Thymus (tissue), 11 donors: ENCODE data around the gene SLC25A21. TPM values are rescaled to one million over a fixed set of nuclear protein-coding genes. Genes with fewer than 3 reads are reported as not detected.

Experiments used
- DNase-seq, 9 donors: peaks; one replicate each; pipeline ENCODE4 v3.0.0-alpha.2; 2013; ENCODE audit warnings: low spot score in 9 of 9, low read depth in 6 of 9, missing footprints in 1 of 9
- H3K27ac ChIP-seq, 2 donors: one replicate each; pipeline ENCODE4 v1.5.1; 2013; ENCODE audit warnings: control low read depth in 1 of 2, low read depth in 1 of 2, low read length in 1 of 2, mild to moderate bottlenecking in 1 of 2, moderate library complexity in 1 of 2
- H3K27me3 ChIP-seq, 2 donors: one replicate each; pipeline ENCODE4 v1.5.1; 2013; ENCODE audit warnings: low read length in 1 of 2; ENCODE audit not compliant: control insufficient read depth in 2 of 2, insufficient read depth in 1 of 2
- H3K36me3 ChIP-seq, 2 donors: one replicate each; pipeline ENCODE4 v1.5.1; 2013; ENCODE audit warnings: low read length in 1 of 2, mild to moderate bottlenecking in 1 of 2, moderate library complexity in 1 of 2; ENCODE audit not compliant: control insufficient read depth in 2 of 2, insufficient read depth in 2 of 2
- H3K4me1 ChIP-seq, 2 donors: one replicate each; pipeline ENCODE4 v1.5.1; 2013; ENCODE audit warnings: low read length in 2 of 2; ENCODE audit not compliant: control insufficient read depth in 2 of 2, insufficient read depth in 2 of 2
- H3K4me3 ChIP-seq, 2 donors: one replicate each; pipeline ENCODE4 v1.5.1; 2013; ENCODE audit warnings: low read length in 2 of 2, control low read depth in 1 of 2, mild to moderate bottlenecking in 1 of 2
- H3K9me3 ChIP-seq, 2 donors: one replicate each; pipeline ENCODE4 v1.5.1; 2013; ENCODE audit warnings: low read length in 1 of 2, mild to moderate bottlenecking in 1 of 2; ENCODE audit not compliant: control insufficient read depth in 2 of 2, insufficient read depth in 1 of 2
- WGBS: extraction: QIAGEN DNeasy Blood & Tissue Kit; methylation state at CpG from one replicate; pipeline ENCODE4 v1.1.7; 2013; 5-methylcytosine and 5-hydroxymethylcytosine counted together
- polyA plus RNA-seq: library from polyadenylated mRNA; stranded (reverse); fragments of 200-250 nt; gene quantifications from one replicate; pipeline ENCODE4 v1.2.3, GENCODE V29; 2013
- total RNA-seq: library from RNA; stranded (reverse); fragments of 120-200 nt; gene quantifications from one replicate; pipeline ENCODE4 v1.2.4, GENCODE V29; 2013
- donor health status: healthy.

Gene SLC25A21
- total and polyA plus RNA-seq, 2 donors, result 0.46 to 0.90 TPM

DNA sequence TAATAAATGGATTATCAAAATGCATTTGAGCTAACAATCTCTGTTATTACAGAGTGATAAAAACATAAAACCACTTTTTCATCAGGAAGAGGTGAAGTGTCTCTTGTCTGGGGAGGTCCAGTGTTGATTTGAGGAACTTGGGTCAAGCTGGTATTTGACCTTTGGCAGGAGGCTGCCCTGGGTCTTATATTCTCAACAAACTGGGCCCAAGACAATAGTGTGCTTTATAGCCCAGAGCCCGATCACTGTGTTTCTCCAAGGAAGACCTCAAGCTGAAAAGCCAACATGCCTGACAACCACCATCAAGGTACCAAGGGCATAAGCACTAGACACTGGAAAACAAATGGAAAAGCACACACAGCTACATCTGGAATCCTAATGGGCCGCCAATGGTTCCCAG lies 137.0 kb downstream of the SLC25A21 start:
- no peak for DNase-seq
- Histone ChIP-seq H3K9me3 (no peaks in the 10 kb centered on the region), H3K27ac (no peak overlapping the region), H3K4me3 (no peak overlapping the region), H3K27me3 (no peaks in the 10 kb centered on the region), H3K36me3 (no peaks in the 10 kb centered on the region), H3K4me1 (no peaks in the 10 kb centered on the region)
- WGBS, result 94% methylated on average over 2 of the region's 2 CpGs

DNA sequence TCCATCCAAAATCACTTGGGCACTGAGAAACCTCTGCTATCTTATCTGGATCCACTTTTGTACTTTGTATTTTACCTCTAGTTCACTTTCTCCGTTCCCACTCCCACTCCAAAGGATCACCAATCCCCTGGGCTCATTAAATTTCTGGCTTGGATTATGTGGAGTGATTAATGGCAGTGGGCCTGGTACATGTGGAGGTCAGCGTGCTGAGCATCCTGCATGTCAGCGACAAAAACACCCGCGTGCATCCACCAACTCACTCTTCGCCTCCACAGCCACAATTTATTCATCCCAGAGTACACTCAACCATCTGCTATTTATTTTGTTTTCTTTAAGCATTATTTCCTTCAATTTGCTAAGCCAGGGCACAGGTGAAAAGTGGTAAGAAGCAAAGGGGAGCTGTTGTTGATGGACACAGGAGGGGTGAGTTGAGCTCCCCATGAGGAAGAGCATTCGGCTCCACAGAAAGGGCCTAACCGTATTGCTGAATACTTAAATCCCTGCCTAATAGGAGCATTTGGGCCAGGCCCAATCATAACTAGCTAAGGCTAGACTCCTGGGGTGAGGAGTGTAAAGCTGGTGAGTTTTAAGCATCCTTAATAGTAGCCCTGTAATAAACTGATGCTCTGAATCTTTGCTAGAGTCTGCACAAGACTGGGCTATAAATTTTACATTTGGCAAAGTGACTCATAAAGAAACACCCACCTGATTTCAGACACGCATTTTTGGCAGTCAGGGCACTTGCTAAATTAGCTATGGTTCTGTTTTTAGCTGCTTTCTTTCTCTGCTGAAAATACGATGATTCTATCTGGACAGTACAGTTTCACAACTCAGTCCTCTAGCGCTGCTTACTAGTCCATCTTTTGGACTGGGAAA lies 137.8 kb downstream of the SLC25A21 start:
- Histone ChIP-seq H3K4me1 (no peaks in the 10 kb centered on the region), H3K4me3 (no peak overlapping the region), H3K9me3 (no peaks in the 10 kb centered on the region), H3K27me3 (no peaks in the 10 kb centered on the region), H3K36me3 (no peaks in the 10 kb centered on the region), H3K27ac (no peak overlapping the region)
- DNase-seq, result no peak
- WGBS, result 88% methylated on average over 11 of the region's 11 CpGs

GRCh38 chr14:37032863-37033262 lies 139.5 kb downstream of the SLC25A21 start:
- no peak for DNase-seq
- H3K36me3 ChIP-seq, result no peaks in the 10 kb centered on the region
- H3K4me1 ChIP-seq, result no peaks in the 10 kb centered on the region
- 99% methylated on average over 1 of the region's 1 CpG for WGBS
- no peak overlapping the region for H3K4me3 ChIP-seq
- H3K9me3 ChIP-seq, result no peaks in the 10 kb centered on the region
- no peaks in the 10 kb centered on the region for H3K27me3 ChIP-seq
- no peak overlapping the region for H3K27ac ChIP-seq

DNA sequence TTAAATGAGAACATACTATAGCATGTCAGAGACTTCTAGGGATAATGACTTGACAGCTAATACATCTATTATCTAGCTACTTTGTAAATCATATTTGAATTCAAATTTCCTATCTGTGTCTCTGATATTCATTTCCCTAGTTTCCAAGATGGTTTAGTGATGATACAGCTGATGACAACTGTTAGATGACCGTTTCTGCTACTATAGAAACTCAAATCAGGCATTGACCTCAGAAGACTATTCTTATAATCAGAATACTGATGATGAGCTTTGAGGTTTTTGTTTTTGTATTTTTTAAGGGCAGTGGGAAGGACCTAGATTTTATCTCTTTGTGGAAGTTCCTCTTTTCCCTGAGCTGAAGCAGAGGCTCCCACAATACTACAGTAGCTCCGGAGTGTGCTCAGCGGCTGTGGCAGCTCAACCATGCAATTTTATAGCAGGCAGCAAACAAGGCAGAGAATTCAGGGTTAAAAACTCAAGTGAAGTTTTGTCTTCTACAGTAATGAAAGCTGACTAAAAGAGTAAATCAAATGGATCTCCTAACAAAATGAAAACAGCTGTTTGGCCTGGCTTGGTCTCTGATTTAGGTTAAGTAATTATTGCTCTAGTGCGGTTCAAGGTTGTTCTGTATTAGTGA lies 145.1 kb downstream of the SLC25A21 start:
- Histone ChIP-seq H3K4me3 (no peak overlapping the region), H3K27ac (no peak overlapping the region), H3K27me3 (no peaks in the 10 kb centered on the region), H3K4me1 (no peaks in the 10 kb centered on the region), H3K36me3 (no peaks in the 10 kb centered on the region), H3K9me3 (no peaks in the 10 kb centered on the region)
- 27% methylated on average over 4 of the region's 4 CpGs for WGBS
- no peak for DNase-seq

GRCh38 chr14:37023875-37024565 lies 148.4 kb downstream of the SLC25A21 start:
- no peaks in the 10 kb centered on the region for H3K4me1 ChIP-seq
- H3K27ac ChIP-seq, result no peak overlapping the region
- no peak for DNase-seq
- H3K9me3 ChIP-seq, result no peaks in the 10 kb centered on the region
- 97% methylated on average over 5 of the region's 5 CpGs for WGBS
- H3K4me3 ChIP-seq, result no peak overlapping the region
- H3K36me3 ChIP-seq, result no peaks in the 10 kb centered on the region
- no peaks in the 10 kb centered on the region for H3K27me3 ChIP-seq

- H3K36me3 ChIP-seq, result no peaks in the 10 kb centered on the region
- no peaks in the 10 kb centered on the region for H3K27me3 ChIP-seq
- no peak overlapping the region for H3K4me3 ChIP-seq
- 96% methylated on average over 1 of the region's 1 CpG for WGBS
- H3K9me3 ChIP-seq, result no peaks in the 10 kb centered on the region
- no peak overlapping the region for H3K27ac ChIP-seq
- no peaks in the 10 kb centered on the region for H3K4me1 ChIP-seq
- no peak for DNase-seq
Measured at GRCh38 chr14:37021390-37021789, 151.0 kb downstream of the SLC25A21 start.

DNA sequence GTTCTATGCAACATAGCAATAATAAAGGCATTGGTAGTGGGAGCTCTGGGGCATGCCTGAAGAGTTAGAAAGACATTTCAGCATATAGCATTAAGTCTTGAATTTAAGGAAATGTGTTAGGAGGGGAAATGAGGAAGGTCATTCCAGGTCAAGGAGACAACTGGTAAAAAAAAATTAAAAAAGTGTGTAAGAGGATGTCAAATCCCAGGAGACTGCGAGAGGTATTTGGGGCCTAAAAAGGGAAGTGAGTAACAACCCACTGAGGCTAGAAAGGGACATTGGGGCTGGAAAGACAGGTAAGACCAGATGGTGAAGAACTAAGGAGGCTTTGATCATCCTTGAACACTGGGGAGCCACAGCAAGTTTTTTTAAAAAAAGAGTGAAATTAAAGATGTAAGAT lies 152.9 kb downstream of the SLC25A21 start:
- 37% methylated on average over 1 of the region's 1 CpG for WGBS
- DNase-seq, result no peak

DNA sequence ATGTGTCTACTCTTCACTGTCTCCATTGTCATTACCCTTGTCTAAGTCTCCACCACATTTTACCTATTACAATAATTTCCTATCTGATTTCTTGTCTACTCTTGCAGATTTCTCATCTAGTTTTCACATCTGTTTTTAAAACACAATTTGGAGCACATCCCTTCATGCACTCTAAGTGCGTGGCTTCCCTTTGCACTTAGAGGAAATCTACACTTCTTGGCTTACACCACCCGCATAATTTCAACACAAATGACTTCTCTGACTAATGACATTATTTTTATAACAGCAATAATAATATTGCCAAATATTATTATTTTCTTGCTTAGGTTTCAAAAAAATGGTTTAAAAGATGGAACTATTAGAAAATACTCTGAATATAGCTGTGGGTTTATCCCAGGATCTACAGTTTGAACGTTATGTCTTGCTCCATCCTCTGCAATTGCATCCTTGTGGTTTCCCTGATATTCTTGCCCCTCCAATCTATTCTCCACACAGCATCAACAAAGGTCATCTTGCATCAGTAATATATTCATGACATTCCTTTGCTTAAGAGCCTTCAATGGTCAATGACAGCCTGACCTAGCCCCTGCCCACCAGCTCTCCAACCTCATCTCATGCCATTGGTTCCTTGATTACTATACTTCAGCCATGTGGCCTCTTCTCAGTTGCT lies 153.7 kb downstream of the SLC25A21 start:
- 91% methylated on average over 3 of the region's 3 CpGs for WGBS
- H3K36me3 ChIP-seq, result no peaks in the 10 kb centered on the region
- H3K4me3 ChIP-seq, result no peak overlapping the region
- no peaks in the 10 kb centered on the region for H3K4me1 ChIP-seq
- H3K27me3 ChIP-seq, result no peaks in the 10 kb centered on the region
- H3K9me3 ChIP-seq, result no peaks in the 10 kb centered on the region
- DNase-seq, result no peak
- H3K27ac ChIP-seq, result no peak overlapping the region

More for the DNA sequence above, 152.9 kb downstream of the SLC25A21 start:
- no peaks in the 10 kb centered on the region for H3K9me3 ChIP-seq
- no peaks in the 10 kb centered on the region for H3K36me3 ChIP-seq
- H3K27ac ChIP-seq, result no peak overlapping the region
- H3K4me1 ChIP-seq, result no peaks in the 10 kb centered on the region
- no peak overlapping the region for H3K4me3 ChIP-seq
- H3K27me3 ChIP-seq, result no peaks in the 10 kb centered on the region
